Ovary (tissue), 9 donors: ENCODE data around the gene NBEAL2. TPM values are rescaled to one million over a fixed set of nuclear protein-coding genes. Genes with fewer than 3 reads are reported as not detected.

Source experiments
- DNase-seq, 5 donors: peaks; one replicate each; pipeline ENCODE4 v3.0.0-alpha.2; 2019 to 2020
- H3K27ac ChIP-seq, 2 donors: fragments of 200-600 bp; one replicate each; pipeline versions ENCODE4 v1.5.1 to v1.8.0; 2019 to 2022
- H3K27me3 ChIP-seq: fragments of 200-600 bp; one replicate; pipeline ENCODE4 v1.8.0; 2022
- H3K36me3 ChIP-seq: fragments of 200-600 bp; sonication (generic); one replicate; pipeline ENCODE4 v1.5.1; 2019
- H3K4me1 ChIP-seq: one replicate; pipeline ENCODE4 v1.8.1; 2013; ENCODE audit warnings: mild to moderate bottlenecking, moderate library complexity; ENCODE audit not compliant: insufficient read depth
- H3K4me3 ChIP-seq: fragments of 200-600 bp; sonication (generic); one replicate; pipeline ENCODE4 v1.5.1; 2017
- H3K9me3 ChIP-seq, 2 donors: fragments of 200-600 bp in 1 of 2; sonication (generic) in 1 of 2; one replicate each; pipeline versions ENCODE4 v1.5.1 to v1.8.1; 2013 to 2019; ENCODE audit warnings: mild to moderate bottlenecking in 1 of 2, moderate library complexity in 1 of 2
- CTCF ChIP-seq, 3 donors: fragments of 450-650 bp in 2 of 3; fragments of 200-600 bp in 1 of 3; IDR thresholded peaks; one replicate each; pipeline versions ENCODE4 v1.5.1 to v1.8.0; 2016 to 2022; ENCODE audit warnings: antibody characterized with exemption in 3 of 3, mild to moderate bottlenecking in 1 of 3
- EP300 ChIP-seq: sonication (generic); formaldehyde crosslinking; IDR thresholded peaks from one replicate; pipeline ENCODE4 v1.6.1; 2017; ENCODE audit warnings: antibody characterized with exemption
- POLR2A ChIP-seq: fragments of 450-650 bp; IDR thresholded peaks from one replicate; pipeline ENCODE4 v1.6.1; 2017; ENCODE audit warnings: antibody characterized with exemption, mild to moderate bottlenecking, moderate library complexity
- WGBS, 3 donors: extraction: QIAGEN DNeasy Blood & Tissue Kit in 1 of 3; methylation state at CpG; one replicate each; pipeline versions ENCODE4 v1.1.5 to v1.1.7; 2013 to 2017; 5-methylcytosine and 5-hydroxymethylcytosine counted together
- intact Hi-C, 4 donors: fragments of 100-400 bp; cut with DNase I; formaldehyde crosslinking; loops; one replicate each; pipeline versions ENCODE4 v1.11.0 to v1.15.1; 2022 to 2023
- polyA plus RNA-seq, 2 donors: library from polyadenylated mRNA; stranded (reverse); fragments of 200-250 nt in 1 of 2; fragments of 350-450 nt in 1 of 2; fragmentation: Illumina TruSeq in 1 of 2; extraction: RNeasy Lipid Tissue Mini Kit (QIAGEN cat#74804) in 1 of 2; gene quantifications; one replicate each; pipeline ENCODE4 v1.2.3, GENCODE V29; 2013 to 2014
- total RNA-seq, 7 donors: library from RNA; depleted of rRNA in 2 of 7; stranded (reverse); fragments of >200 nt in 2 of 7; fragmentation: NEBNext Ultra II Directional in 3 of 7; extraction: Animal tissue kit (Norgen Biotek cat#: 25700) in 3 of 7; gene quantifications; one replicate each; pipeline versions ENCODE4 v1.1.0 to v1.2.4, GENCODE V29; 2016 to 2023
- donor health status: DM: no; HTN: no; CAD: no; lungs with moderate emphysema.
- donor health status: DM: no; HTN: no; CAD: no.
- donor health status: Bipolar disorder and iron deficiency.
- donor health status: DM: yes; HTN: yes; CAD: no.
- donor health status: DM: no; HTN: no; CAD: no.
- donor health status: DM: yes; HTN: yes; CAD: no.

The NBEAL2 gene
- total and polyA plus RNA-seq, 9 donors = 3.4 to 19.1 (median 13.7) TPM

- no peaks in the 10 kb centered on the region for H3K36me3 ChIP-seq
- no peaks in the 10 kb centered on the region for H3K27me3 ChIP-seq
- H3K4me1 ChIP-seq = no peaks in the 10 kb centered on the region
- TF ChIP-seq POLR2A (no peak), CTCF (IDR thresholded peaks at IDR 0.05) (no peak), EP300 (no peak)
- peak in 1 of 5 donors; percentile 41 for DNase-seq
- no peak overlapping the region for H3K4me3 ChIP-seq
- H3K9me3 ChIP-seq = no peaks in the 10 kb centered on the region
- no peak overlapping the region for H3K27ac ChIP-seq
- WGBS, 3 donors = 66 to 68% (median 67%) methylated on average over 12 of the region's 12 CpGs
- intact Hi-C loops = loop anchor here in 1 of 4 donors (5.0 kb wide), 1 partner anchor 75 kb away; no protein-coding TSS in a partner anchor
These were observed 17.4 kb downstream of the NBEAL2 start for GRCh38 chr3:46996689-46997452.

GRCh38 chr3:46997453-46998091 lies 18.1 kb downstream of the NBEAL2 start:
- no peaks in the 10 kb centered on the region for H3K4me1 ChIP-seq
- no peak overlapping the region for H3K27ac ChIP-seq
- no peaks in the 10 kb centered on the region for H3K9me3 ChIP-seq
- WGBS, 3 donors = 84 to 86% (median 86%) methylated on average over 13 of the region's 13 CpGs
- TF ChIP-seq CTCF (IDR thresholded peaks at IDR 0.05) (no peak), EP300 (no peak), POLR2A (no peak)
- intact Hi-C loops = loop anchor here in 1 of 4 donors (5.0 kb wide), 1 partner anchor 75 kb away; no protein-coding TSS in a partner anchor
- DNase-seq = peak in 1 of 5 donors; percentile 32
- H3K27me3 ChIP-seq = no peaks in the 10 kb centered on the region
- no peak overlapping the region for H3K4me3 ChIP-seq
- no peaks in the 10 kb centered on the region for H3K36me3 ChIP-seq

GRCh38 chr3:46998121-46998851 lies 18.8 kb downstream of the NBEAL2 start:
- peak in 2 of 3 donors; percentile 25 to 58 for TF ChIP-seq CTCF (IDR thresholded peaks at IDR 0.05)
- TF ChIP-seq POLR2A = no peak
- 67 to 75% (median 70%) methylated on average over 27 of the region's 27 CpGs for WGBS, 3 donors
- DNase-seq = peak in 4 of 5 donors; percentile 58 to 70 (median 60)
- Histone ChIP-seq H3K4me3 (no peak overlapping the region), H3K4me1 (no peaks in the 10 kb centered on the region), H3K36me3 (no peaks in the 10 kb centered on the region), H3K27me3 (no peaks in the 10 kb centered on the region), H3K9me3 (no peaks in the 10 kb centered on the region), H3K27ac (no peak overlapping the region)
- intact Hi-C loops = loop anchor here in 1 of 4 donors (5.0 kb wide), 1 partner anchor 76 kb away; no protein-coding TSS in a partner anchor

DNA sequence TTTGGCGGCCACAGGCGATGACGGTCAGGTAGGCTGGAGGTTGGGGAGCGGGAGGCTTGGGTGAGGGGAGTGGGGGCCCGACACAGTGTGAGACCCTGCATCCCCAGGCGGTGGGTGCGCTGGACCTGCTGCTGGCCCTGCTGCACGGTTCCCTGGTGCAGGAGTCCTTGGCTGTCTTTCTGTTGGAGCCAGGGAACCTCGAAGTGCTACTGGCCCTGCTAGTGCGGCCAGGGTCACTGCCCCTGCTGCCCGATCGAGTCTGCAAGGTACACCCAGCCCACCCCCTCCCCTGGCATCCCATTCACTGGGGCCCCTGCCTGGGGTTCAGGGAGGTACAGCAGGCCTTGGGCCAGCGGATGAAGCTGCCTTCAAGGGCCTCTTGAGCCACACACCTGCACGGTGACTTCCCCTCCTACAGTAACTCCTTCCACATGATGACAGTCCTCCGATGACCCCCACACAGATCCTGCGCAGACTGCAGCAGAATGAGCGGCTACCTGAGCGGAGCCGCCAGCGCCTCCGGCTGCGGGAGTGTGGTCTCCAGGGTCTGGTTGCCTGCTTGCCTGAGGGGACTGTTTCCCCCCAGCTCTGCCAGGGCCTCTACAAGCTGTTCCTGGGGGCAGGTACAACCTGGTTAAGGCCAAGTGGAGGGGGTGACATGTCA lies 19.5 kb downstream of the NBEAL2 start:
- intact Hi-C loops = loop anchor here in 1 of 4 donors (5.0 kb wide), 1 partner anchor 77 kb away; no protein-coding TSS in a partner anchor
- Histone ChIP-seq H3K4me3 (no peak overlapping the region), H3K9me3 (no peaks in the 10 kb centered on the region), H3K27ac (no peak overlapping the region), H3K4me1 (no peaks in the 10 kb centered on the region), H3K27me3 (no peaks in the 10 kb centered on the region), H3K36me3 (no peaks in the 10 kb centered on the region)
- 89 to 92% (median 90%) methylated on average over 17 to 22 of the region's 22 CpGs for WGBS, 3 donors
- DNase-seq = peak in 1 of 5 donors; percentile 35
- TF ChIP-seq CTCF (IDR thresholded peaks at IDR 0.05) = peak in 1 of 3 donors; percentile 2
- TF ChIP-seq POLR2A = no peak
